HG03196 (cell line): ENCODE data around the gene ADH7.

Experiments
- ATAC-seq: cut with Tn5 transposase; IDR thresholded peaks from one replicate; pipeline ENCODE4 v1.9.1; 2021; ENCODE audit not compliant: unreplicated experiment

ADH7 gene

DNA sequence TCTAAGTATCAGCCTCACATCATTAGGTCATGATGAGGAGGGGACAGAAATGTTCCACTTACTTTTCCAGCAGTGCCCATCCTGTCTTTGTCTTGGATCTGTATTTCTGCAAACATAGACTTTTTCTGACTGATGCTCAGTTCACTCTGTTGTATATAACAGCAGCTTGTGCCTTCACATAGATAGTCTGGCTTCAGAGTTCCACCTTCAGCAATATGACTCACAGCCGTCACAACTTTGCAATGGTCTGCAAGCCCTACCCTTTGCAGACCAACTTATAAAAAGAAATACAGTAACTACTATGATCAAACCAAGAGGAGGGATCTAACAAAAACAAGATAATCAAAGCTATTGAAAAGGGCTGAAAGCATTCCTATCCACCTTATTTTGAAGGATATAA, at the start of gene ADH7:
TSS of gene ADH7 (minus strand) at position 189 of the 400 bp plus-strand sequence. CDS start at position 80, 109 bp downstream.
- no peak for ATAC-seq

DNA sequence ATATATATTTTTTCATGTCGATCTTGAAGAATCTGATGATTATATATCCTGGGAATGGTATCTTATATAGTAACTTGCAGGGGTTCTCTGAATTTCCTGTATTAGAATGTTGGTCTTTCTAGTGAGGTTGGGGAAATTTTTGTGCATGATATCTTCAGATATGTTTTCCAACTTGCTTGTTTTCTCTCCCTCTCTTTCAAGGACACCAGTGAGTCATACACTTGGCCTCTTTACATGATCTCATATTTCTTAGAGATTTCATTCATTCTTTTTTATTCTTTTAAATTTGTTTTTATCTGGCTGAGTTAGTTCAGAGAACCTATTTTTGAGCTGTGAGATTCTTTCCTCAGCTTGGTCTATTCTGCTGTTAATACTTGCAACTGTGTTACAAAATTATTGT, 48.5 kb upstream of the ADH7 start:
- no peak for ATAC-seq

DNA sequence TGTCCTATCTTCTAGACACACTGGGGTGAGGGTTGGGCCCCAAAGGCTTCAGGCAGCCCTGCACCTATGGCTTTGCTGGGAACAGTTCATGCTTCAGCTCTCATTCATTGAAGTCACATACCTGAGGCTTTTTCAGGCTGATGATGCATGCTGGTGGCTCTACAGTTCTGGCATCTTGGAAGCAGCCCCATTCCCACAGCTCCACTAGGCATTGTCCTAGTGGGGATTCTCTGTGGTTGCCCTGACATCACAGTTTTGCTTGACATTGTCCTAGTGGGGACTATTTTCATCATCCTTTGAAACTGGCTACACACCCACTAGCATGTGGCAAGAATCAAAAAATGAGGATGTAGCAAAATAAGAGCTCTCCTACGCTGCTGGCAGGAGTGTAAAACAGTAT, 38.0 kb upstream of the ADH7 start:
- no peak for ATAC-seq

- ATAC-seq = no peak
Measured at GRCh38 chr4:99471896-99472295, 36.8 kb upstream of the ADH7 start.

DNA sequence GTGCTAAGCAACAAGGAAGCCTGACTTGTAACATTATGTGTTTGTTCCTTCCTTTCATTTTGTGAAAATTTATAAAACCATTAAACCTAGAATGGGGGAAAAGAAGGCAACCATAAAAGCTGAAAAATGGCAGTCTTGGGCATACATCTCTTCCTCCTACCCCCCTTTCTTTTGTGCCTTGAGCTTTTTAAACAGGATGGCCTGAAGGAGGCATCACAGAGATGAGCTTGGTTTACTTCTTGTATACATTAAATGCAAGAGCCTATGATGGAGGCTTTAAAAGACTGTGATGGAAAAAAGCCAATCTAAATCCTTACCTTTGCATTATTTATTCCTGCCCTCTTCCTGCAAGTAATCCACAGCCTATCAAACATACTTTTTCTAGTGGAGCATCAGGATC, 36.2 kb upstream of the ADH7 start:
- ATAC-seq = no peak

- no peak for ATAC-seq
Measured at GRCh38 chr4:99468889-99469288, 33.7 kb upstream of the ADH7 start.

DNA sequence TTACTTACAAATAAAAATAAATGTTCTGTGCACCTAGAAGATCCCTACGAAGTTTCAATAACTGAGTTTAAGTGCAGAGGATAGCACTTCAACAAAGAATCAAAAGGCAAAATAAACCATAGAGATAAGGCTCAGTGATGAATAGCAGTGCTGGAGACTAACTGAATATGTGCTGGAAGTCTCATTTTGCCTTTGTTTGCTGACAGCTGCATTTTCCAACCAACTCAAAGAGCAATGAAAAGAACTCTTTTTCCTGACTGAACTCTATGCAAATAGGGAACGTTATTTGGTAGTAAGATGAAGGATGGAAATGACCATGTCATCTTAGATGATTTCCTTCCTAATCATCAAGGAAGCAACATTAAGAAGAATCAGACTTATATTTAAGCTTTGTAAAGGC, 32.7 kb upstream of the ADH7 start:
- ATAC-seq = no peak

- no peak for ATAC-seq
Measured at GRCh38 chr4:99463566-99463965, 28.4 kb upstream of the ADH7 start.

GRCh38 chr4:99462875-99463464, 27.8 kb upstream of the ADH7 start:
- peak; percentile 89 for ATAC-seq

DNA sequence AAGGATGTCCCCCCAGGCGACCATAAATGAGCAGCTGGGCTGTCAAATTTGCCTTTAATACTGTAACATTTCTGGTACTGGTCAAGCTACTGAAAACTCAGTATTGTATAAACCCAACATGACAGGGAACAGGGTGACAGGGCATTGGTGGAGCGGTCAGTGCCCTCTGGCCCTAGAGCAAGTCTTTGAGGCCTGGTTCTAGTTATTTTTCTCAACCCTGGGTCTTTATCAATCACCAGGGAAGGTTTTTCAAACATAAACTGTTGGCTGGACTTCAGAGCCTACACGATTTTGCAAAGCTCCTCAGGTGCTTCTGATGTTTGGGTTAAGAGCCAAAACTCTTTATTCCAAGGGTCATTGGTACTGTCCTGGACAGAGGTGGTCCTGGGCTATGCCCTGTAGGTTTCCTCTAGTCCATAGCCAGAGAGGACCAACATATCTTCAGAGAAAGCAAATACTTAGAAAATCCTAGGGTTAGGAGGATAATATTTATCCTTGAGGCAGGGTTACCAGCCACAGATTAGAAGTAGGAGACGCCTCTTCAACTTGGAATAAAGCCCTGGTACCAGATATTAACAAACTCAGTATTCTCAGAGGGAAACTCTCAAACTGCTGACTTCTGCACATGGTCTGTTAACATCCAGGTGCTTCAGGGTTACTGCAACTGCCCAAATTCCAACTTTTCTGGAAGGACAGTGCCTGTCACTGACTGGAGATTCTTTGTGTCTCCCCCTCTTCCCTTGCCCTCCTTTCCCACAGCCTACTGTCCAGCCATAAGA, 26.7 kb upstream of the ADH7 start:
- ATAC-seq = no peak

DNA sequence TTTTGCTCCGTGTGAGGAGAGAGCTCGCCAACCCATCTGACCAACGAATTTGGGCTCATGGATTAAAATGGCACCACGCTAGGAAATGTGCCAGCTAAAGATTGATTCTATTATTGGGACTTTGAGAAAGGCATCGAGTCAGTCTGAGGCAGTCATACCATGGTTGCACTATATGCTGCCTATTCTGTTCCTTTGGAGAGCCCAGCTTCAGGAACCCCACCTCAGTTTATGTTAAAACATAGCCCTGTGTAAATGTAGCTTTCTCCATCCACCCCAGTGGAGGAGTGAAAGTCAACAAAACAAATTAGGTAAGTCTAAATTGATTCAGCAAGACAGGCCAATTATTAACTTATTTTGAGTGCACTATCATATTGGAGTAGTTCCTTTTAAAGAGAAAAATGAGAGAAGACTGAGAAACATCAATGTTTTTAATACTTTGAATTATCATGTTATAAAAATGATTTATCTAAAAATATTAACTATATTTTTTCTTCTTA, 24.5 kb upstream of the ADH7 start:
- ATAC-seq = no peak

DNA sequence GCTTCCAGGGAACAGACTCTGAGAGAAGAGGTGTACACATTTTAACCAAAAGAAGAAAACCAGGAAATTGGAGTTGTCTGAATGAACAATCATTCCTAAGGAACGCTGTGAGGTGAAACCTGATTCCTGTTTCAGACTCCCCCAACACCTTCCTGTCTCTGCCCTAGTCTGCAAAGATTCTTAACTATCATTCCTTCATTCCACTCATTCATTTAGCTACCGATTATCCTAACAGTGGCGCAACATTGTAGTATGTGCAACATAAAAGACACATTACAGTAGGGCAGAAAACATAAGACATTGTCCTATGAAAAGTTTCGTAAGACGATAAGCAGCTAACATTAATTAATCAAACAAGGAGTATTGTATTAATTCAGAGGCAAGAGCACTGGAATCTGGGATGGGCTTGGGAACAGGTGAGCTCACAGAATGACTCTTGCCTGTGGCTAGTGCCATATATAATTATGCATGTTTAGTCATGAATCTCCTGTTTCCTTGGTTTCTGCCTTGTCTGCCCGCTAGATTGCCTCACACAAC, 23.8 kb upstream of the ADH7 start:
- ATAC-seq = no peak

GRCh38 chr4:99457676-99458075, 22.5 kb upstream of the ADH7 start:
- no peak for ATAC-seq

DNA sequence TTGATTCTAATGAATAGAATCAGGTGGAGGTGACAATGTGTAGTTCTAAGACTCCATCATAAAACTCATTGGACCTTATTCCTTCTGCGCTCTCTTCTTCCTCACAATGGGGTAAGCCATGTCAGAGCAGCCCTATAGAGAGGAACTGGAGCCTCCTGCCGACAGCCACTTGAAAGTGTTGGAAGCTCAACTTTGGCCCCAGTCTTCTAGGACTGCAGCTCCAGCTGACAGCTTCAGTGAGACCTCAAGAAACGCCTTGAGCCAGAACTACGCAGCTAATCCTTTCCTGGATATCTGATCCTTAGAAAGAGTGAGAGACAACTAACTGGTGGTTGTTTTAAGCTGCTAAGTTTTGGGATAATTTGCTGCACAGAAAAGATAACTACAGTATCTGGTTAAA, 22.1 kb upstream of the ADH7 start:
- ATAC-seq = no peak

- peak; percentile 14 for ATAC-seq
Measured at GRCh38 chr4:99447513-99447912, 12.4 kb upstream of the ADH7 start.

DNA sequence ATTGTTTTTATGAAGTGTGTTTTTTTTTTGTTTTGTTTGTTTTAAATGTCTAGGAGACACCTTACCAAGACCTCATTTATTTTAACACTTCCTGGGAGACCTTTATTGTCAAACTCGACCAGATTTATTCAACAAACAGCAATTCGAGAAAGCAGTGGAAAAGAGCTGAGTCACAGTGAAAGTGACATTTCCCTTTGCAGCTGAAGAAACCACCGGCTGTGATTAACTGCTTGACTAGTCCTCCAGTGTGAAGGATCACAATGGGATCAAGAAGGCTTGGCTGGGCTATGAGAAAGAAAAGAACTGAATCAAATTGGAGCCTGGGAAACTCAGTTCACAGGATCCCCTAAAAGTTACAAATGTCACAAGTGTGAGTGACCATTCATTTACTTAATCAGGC, 11.9 kb upstream of the ADH7 start:
- ATAC-seq = peak; percentile 90

DNA sequence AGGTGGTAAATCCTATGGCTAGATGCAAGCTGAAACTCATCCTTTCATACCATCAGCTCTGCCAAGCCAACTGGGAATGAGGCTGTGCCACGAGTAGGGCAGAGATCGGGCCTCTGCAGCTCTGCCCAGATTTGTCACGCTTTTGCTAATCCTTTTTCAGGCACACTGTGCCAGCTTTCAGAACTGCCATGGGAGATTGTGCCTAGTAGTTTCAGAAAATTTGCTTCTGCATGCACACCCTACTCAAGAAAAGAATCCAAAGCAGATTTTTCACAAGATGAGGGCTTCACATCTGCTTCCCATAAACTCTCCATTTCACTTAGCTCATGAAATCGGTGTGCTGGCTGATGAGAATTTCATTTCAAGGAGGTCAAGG, 3.3 kb upstream of the ADH7 start:
- ATAC-seq = no peak

- ATAC-seq = no peak
Measured at GRCh38 chr4:99437723-99438404, 2.7 kb upstream of the ADH7 start.

GRCh38 chr4:99436976-99437722, 2.0 kb upstream of the ADH7 start:
- ATAC-seq = no peak

DNA sequence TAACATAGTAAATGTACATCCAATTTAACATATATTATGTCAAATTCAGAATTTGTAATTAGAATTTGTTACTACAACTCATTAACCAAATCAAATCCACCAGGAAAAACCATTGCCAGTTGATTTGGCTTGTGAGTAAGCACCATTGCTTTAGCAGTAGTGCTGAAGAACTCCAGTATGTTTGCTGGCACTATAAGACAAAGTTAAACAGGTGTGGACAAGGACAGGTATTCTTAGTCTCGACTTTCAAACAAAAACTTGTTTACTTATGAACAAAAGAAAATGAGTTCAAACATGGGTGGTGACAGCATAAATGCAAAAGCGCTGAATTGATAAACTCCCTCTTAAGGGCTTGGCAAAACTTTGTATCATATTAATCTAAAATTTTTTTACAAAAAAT, 1.3 kb upstream of the ADH7 start:
- ATAC-seq = no peak

- ATAC-seq = no peak
Measured at GRCh38 chr4:99430106-99430505, 5.0 kb downstream of the ADH7 start.
